Left renal cortex interstitium (tissue), 4 donors: ENCODE results near the gene RPL26. TPM values are rescaled to one million over a fixed set of nuclear protein-coding genes. Genes with fewer than 3 reads are reported as not detected.
"Not testable (repeated sequence)": the region's sequence is repeated elsewhere in the genome, so short reads cannot be mapped to it uniquely, and the experiment has no call there.

Source experiments
- DNase-seq, 4 donors: peaks; one replicate each; pipeline ENCODE4 v3.0.0-alpha.2; 2013; ENCODE audit warnings: low read depth in 4 of 4, low spot score in 2 of 4, missing footprints in 1 of 4
- polyA plus RNA-seq, 4 donors: library from polyadenylated mRNA; unstranded; fragments of 120-200 nt; gene quantifications; one replicate each; pipeline ENCODE4 v1.2.1, GENCODE V29; 2013; ENCODE audit not compliant: insufficient read length in 4 of 4

Gene RPL26
- polyA plus RNA-seq, 4 donors, result 2,416 to 3,586 (median 2,581) TPM

- DNase-seq, result no peak
These were observed 13.0 kb downstream of the RPL26 start for GRCh38 chr17:8369944-8370343.

DNA sequence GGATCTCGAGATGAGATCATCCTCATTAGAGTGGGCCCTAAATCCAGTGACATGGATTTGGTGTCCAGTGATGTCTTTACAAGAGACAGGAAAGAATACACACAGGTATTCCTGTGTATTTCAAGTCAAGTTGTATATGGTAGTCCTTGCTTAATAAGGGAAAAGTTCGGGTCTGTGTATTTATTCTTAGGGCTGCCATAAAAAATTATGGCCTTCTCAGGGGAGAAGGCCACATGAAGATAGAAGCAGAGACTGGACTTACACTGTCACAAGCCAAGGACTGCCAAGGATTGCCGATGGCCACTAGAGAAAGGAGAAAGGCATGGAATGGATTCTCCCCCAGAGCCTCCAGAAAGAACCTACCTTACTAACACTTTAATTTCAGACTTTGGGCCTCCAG is 14.8 kb downstream of the RPL26 start:
- no peak for DNase-seq

DNA sequence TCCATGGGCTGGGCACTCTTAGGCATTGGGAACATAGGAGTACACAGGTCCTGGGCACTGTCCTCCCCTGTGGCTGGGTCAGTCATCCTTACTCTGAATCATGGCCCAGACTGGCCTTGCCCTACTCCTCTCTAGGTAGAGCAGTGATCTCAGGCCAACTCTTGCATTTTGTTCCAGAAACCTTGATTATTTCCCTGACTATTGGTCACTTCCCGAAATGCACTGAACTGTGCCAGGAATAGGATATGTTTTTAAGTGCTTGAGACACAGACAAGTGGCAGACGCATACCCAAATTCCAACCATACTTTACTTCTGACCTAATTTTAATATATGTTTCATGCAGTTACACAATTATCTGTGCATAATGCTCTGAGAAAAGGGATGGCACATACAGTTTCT is 16.8 kb downstream of the RPL26 start:
- no peak for DNase-seq

GRCh38 chr17:8365143-8365542 is 17.9 kb downstream of the RPL26 start:
- DNase-seq, result no peak

- no peak for DNase-seq
These were observed 20.2 kb downstream of the RPL26 start for GRCh38 chr17:8362651-8363332.

- DNase-seq, result no peak
These were observed 22.2 kb downstream of the RPL26 start for GRCh38 chr17:8360751-8361150.

DNA sequence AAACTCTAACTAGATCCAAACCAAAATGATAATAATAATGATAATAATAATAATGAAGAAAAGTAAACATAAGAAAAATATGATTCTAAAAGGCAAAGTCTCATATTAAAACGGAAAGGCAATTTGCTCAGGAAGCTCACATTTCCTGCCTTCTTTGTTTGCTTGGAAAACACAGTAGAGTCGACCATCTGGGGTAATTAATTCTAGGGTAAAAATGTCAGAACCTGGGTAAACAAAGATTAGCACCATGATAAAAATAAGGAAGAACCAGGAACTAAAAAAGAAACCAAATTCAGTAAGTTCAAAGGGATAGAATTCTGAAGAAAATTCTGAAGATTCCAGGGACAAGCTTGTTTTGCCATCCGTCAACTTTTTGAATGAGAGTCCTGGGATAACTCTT is 22.7 kb downstream of the RPL26 start:
- DNase-seq, result no peak

DNA sequence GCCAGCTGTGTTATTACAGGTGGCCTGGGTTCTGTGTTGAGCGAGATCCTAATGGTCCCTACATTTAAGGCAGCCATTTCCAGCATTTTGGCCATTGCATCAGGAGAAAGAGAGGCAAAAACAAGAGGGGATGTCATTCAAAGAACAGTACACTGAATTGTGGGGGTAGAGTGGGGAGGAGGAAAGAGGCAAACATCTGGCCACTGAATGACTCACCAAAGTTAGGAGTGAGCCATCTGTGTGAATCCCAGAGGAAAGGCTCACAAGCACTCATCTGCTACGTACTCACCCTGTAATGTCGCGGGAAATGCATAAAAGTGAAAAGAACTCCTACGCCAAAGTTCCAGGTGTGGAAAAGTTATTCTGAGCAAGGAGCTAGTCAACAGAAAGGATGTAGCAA is 23.2 kb downstream of the RPL26 start:
- DNase-seq, result no peak

DNA sequence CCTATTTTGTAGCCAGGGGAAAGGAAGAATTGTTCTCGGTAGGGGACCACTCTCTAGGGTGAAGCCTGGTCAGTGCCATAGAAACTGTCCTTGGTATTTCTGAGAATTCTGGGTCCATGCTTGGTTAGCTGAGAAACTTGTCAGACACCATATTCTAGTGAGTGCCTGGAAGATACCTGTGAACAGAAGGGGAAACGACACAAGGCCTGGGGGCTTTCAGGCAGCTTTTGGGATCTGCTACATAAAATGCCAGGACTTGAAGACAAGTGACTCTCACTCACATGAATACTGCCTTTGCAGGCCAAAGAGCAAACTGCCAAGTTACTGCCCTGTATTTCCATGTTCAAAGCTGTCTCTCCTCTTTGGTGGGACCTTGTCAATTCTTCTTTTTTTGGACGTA is 25.1 kb downstream of the RPL26 start:
- DNase-seq, result no peak

- DNase-seq, result no peak
These were observed 28.8 kb downstream of the RPL26 start for GRCh38 chr17:8354236-8354635.

DNA sequence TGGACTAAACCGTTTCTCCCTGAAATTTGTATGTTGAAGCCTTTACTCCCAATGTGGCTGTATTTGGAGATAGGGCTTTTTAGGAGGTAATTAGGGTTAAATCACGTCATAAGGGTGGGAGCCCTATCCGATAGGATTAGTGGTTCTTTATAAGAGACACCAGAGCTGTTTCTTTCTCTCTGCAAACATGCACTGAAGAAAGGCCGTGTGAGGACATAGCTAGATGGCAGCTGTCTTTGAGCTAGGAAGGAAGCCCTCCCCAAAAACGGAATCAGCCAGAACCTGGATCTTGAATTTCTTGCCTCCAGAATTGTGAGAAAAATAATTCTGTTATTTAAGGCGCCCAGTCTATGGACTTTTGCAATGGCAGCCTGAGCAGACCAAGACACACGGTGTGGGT is 29.3 kb downstream of the RPL26 start:
- no peak for DNase-seq

- no peak for DNase-seq
These were observed 32.7 kb downstream of the RPL26 start for GRCh38 chr17:8350339-8350738.

DNA sequence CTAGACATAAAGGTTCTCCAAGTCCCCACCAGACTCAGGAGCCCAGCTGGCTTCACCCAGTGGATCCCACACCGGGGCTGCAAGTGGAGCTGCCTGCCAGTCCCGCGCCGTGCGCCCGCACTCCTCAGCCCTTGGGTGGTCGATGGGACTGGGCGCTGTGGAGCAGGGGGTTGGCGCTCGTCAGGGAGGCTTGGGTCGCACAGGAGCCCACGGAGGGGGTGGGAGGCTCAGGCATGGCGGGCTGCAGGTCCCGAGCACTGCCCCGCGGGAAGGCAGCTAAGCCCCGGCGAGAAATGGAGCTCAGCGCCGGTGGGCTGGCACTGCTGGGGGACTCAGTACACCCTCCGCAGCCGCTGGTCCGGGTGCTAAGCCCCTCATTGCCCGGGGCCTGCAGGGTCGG is 36.0 kb downstream of the RPL26 start:
- not testable (repeated sequence) for DNase-seq

- DNase-seq, result no peak
These were observed 36.9 kb downstream of the RPL26 start for GRCh38 chr17:8345951-8346665.

DNA sequence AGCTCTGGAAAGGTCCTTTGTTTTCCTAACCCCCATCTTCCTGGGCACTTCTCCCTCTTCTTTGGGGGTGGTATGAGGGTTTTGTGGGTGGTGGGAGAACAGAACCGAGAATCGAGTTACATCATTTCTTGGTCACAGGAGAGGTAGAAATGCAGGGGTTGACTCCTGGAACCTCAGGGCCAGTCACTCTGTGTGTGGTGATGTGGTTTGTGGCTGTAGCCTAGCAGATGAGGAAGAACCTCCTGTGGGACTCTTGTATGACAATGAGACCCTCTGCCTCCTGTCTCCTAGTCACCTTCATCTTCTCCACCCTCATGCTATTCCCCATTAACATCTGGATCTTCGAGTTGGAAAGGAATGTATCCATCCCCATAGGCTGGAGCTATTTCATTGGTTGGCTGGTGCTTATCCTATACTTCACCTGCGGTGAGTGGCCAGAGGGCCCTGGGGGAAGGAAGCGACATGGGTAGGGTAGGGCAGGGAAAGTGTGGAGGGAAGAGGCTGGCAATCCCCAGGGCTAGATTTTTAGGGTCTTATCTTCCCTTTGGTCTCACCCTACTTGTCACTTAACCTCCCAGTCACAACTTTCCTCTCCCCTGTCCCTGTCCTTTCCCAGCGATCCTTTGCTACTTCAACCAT is 37.8 kb downstream of the RPL26 start:
- DNase-seq, result no peak

DNA sequence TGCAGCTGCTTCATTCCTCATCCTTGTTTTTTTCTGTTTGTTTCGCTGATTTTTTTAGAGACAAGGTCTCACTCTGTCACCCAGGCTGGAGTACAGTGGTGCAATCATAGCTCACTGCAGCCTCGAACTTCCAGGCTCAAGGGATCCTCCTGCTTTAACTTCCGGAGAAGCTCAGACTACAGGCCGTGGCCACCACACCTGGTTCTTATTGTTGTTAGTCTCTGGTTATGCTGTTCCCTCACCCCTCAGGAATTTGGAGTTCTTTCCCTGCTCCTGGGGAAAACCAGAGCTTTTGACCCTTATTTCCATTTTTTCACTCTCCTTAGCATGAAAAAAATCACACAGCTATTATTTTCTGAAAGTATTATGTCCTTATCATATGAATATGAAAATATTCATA is 41.5 kb downstream of the RPL26 start:
- no peak for DNase-seq

DNA sequence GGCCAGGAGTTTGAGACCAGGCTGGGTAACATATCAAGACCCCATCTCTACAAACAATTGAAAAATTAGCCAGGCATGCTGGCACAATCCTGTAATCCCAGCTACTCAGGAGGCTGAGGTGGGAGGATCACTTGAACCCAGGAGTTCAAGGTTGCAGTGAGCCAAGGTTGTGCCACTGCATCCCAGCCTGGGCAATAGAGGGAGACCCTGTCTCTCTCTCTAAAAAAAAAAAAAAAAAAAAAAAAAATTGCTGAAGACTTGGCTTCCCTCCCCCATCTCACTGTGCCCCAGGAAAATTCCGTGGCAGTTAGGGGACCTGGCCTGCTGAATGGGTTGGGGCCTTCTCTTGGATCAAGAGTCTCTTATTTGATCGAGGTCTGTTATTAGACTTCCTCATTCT is 43.5 kb downstream of the RPL26 start, which contains the start of gene ODF4:
Gene ODF4, plus strand, starts transcription at position 301 of the 400 bp plus-strand sequence. CDS start 212 bp downstream, outside the sequence.
- no peak for DNase-seq

- DNase-seq, result no peak
These were observed 44.2 kb downstream of the RPL26 start for GRCh38 chr17:8338753-8339140.

- DNase-seq, result no peak
These were observed 44.9 kb downstream of the RPL26 start for GRCh38 chr17:8337802-8338752.

GRCh38 chr17:8333281-8333680 is 49.7 kb downstream of the RPL26 start:
- no peak for DNase-seq

GRCh38 chr17:8332688-8333087 is 50.3 kb downstream of the RPL26 start:
- no peak for DNase-seq
